Epithelial cell of proximal tubule (primary cell): ENCODE measurements around the gene ZC3H18. TPM values are rescaled to one million over a fixed set of nuclear protein-coding genes. Genes with fewer than 3 reads are reported as not detected.
A peak's percentile ranks its signal among the peaks of the same experiment; 100 is the strongest.

Experiments
- DNase-seq: peaks from one replicate; pipeline ENCODE4 v3.0.0-alpha.2; 2011; ENCODE audit warnings: low read depth
- H3K4me3 ChIP-seq: 2 replicates; pipeline ENCODE4 v1.5.1; 2011; ENCODE audit warnings: low read depth, mild to moderate bottlenecking, low read length
- total RNA-seq: library from RNA; depleted of rRNA; stranded (reverse); fragments of >200 nt; gene quantifications from 2 replicates; pipeline ENCODE4 v1.2.3, GENCODE V29; 2015
- TF ChIP-seq, protein P1 (sequence below): conservative IDR thresholded peaks from 2 replicates; pipeline ENCODE4 v1.5.1; 2012; ENCODE audit warnings: low read depth, mild to moderate bottlenecking, low read length

ZC3H18 gene
- total RNA-seq, 1 donor from 2014 or later: 18.3 TPM

DNA sequence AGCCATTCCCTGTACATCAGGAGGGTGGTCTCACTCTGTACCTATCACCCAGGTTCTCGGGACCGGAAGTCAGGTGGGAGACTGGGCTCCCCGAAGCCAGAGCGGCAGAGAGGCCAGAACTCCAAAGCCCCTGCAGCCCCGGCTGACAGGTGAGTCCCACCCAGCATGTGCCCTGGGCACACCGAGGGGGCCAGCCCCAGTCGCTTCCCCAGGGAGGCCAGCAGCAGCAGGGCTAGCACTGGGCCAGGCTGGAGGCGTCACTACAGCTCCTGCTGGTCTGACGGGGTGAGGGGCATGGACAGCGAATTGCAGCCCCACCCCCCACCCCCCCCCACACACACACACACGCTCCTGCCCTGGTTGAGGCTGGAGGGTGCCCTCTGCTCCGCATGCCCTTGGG is 60.2 kb downstream of the ZC3H18 start:
- no peak overlapping the region for H3K4me3 ChIP-seq
- TF ChIP-seq, protein P1, sequence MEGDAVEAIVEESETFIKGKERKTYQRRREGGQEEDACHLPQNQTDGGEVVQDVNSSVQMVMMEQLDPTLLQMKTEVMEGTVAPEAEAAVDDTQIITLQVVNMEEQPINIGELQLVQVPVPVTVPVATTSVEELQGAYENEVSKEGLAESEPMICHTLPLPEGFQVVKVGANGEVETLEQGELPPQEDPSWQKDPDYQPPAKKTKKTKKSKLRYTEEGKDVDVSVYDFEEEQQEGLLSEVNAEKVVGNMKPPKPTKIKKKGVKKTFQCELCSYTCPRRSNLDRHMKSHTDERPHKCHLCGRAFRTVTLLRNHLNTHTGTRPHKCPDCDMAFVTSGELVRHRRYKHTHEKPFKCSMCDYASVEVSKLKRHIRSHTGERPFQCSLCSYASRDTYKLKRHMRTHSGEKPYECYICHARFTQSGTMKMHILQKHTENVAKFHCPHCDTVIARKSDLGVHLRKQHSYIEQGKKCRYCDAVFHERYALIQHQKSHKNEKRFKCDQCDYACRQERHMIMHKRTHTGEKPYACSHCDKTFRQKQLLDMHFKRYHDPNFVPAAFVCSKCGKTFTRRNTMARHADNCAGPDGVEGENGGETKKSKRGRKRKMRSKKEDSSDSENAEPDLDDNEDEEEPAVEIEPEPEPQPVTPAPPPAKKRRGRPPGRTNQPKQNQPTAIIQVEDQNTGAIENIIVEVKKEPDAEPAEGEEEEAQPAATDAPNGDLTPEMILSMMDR: no peak
- DNase-seq: no peak

DNA sequence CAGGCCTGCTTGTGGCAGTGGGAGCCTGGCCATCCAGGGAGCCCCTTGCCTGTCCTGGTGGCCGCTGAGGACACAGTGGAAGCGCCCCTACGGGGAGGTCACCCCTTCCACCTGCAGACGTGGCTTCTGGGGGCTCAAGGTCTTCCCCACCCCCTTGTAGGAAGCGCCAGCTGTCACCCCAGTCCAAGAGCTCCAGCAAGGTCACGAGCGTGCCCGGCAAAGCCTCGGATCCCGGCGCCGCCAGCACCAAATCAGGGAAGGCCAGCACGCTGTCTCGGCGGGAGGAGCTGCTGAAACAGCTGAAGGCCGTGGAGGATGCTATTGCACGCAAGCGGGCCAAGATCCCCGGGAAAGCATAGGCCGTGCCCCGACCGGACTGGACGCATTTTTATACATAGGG is 60.7 kb downstream of the ZC3H18 start:
- no peak for DNase-seq
- H3K4me3 ChIP-seq: no peak overlapping the region
- TF ChIP-seq, protein P1: no peak

DNA sequence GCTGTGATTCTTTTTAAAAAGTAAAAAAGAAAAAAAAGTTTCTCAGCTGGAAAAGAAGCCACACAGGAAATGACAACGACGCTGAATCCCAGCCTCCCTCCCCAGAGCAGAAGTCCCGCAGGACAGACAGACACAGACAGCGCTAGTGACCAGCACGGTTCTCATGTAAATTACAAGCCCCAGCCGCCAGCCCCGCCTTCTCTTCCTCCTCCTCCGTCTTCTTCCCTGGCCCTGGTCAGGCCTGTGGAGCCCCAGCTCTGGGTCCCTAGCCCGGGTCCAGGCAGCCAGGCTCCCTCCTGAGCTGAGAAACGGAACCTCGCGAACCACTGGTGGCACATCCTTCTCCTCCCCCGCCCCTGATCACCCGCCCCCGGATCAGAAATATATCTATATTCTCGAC is 61.2 kb downstream of the ZC3H18 start:
- TF ChIP-seq, protein P1: no peak
- no peak overlapping the region for H3K4me3 ChIP-seq
- DNase-seq: no peak

DNA sequence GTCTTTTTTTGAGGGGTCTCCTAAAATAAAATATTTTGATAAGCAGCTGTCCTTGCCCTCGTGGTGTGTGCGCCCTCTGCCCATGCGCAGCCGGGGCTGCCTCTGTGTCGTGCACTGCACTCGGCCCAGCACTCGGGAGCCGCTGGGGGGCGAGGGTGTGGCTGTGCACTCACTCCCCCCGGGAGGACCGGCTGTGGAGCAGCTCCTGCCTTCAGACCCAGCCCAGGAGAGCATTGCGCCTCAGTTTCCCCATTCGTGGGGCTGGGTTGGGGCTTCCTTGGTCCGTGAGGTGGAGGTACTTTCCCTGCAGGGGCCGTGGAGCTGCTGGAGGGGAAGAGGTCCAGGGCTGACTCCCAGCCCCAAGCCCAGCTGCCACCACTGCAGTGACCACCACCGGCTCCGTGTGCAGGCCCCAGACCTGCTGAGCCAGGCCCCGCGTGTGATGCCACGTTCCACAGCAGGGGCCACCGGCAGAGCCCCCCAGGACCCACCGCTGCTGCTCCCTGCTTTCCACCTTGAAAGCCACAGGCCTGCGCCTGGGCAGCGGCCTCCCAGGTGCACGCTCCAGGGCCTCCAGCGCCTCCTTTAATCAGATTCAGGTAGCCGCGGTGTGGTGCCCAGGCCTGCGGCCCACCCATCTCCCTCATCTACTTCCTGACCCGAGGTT is 61.9 kb downstream of the ZC3H18 start:
- TF ChIP-seq, protein P1: no peak
- no peak for DNase-seq
- H3K4me3 ChIP-seq: no peak overlapping the region

DNA sequence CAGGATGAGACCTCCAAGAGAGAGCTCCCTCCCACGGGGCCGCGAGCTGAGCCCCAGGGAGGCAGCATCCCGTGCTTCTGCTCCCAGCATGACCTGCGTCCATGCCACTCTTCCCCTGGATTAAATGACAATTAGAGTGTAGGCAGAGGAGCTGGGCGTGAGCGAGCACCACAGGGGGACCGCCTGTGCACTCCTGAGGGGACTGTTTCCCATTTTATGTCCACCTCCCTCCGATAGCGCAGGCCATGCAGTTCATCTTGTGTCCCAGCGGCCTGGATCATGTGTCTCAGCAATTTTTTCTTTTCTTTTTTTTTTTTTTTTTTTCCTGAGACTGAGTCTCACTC is 62.4 kb downstream of the ZC3H18 start:
- no peak for DNase-seq
- no peak overlapping the region for H3K4me3 ChIP-seq
- TF ChIP-seq, protein P1: no peak

DNA sequence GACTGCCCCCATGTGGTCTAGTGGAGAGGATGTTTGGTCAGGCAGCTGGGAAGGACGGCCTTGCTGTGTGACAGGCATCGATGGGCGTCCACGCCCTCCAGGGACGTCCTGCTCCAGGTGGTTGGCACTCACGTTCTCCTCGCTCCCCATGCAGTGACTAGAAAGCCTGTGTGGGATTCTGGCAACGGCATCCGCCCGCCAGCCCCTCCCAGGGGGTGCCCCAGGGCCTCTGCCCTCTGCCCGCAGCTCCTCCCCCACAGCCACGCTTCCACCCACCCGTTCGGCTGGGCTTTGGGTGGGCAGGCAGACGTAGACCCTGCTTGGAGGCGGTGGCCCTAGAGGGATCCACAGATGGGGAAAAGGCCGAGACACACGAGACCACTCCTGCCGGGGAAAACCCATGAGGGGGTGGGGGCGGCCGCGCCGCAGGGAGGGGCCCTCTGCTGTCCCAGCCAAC is 63.5 kb downstream of the ZC3H18 start:
- DNase-seq: no peak
- TF ChIP-seq, protein P1: peak; percentile 41
- peak overlapping the region; percentile 48 for H3K4me3 ChIP-seq

DNA sequence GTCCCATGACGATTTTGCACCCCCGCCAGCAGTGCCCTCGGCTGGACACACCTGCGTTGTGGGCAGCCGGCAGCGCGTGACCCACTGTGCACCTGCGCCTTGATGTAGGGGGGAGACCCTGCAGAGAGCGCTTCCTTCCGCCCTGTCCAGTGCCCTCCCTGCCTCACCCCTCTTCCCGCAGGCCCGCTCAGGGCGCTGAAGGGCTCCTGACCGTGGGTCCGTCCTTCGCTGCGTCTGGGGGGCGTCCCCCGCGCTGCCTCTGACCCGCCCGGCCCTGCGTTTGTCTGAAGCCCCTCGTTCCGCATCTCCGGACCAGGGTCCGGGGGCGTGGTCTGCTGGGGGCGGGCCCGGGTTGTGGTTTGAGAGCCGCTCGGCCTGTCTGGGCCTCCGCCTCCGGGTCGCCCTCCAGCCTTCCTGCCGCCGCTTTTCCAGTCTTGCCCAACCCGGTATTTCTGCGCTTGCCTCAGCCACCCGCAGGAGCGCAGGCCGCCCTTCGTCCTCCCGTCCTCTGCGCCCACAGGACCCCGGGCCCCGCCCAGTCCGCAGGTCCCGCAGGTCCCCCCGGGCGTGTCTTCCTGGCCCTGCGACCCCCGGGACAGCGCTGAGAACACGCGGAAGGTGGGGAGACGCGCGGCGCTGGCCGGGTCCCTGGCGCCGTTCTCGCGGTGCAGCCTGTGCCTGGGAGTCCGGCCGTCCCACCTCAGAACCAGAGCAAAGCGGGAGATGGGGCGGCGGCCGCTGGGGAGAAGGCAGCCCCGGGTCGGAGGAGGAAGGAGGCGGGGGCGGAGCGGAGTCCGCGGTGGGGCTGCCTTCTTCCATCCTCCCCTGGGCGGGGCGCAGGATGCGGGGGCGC is 64.2 kb downstream of the ZC3H18 start:
- TF ChIP-seq, protein P1: no peak
- H3K4me3 ChIP-seq: peak overlapping the region; percentile 48
- no peak for DNase-seq
